Measurements from ENCODE around the gene MESP1.
A peak's percentile ranks its signal among the peaks of the same experiment; 100 is the strongest.

MESP1 gene

DNA sequence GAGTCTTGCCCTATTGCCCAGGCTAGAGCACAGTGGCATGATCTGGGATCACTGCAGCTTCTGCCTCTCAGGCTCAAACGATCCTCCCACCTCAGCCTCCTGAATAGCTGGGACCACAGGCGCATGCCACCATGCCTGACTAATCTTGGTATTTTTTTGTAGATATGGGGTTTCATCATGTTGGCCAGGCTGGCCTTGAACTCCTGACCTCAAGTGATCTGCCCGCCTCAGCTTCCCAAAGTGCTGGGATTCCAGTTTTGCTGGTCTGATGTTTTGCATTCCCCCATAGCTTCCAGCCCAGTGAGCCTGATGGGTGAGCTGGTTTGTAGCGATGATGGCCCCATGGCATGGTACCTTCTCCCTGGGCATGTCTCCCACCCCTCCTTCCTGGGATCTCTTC is 4.7 kb upstream of the MESP1 start:
- no peak for DNase-seq

DNA sequence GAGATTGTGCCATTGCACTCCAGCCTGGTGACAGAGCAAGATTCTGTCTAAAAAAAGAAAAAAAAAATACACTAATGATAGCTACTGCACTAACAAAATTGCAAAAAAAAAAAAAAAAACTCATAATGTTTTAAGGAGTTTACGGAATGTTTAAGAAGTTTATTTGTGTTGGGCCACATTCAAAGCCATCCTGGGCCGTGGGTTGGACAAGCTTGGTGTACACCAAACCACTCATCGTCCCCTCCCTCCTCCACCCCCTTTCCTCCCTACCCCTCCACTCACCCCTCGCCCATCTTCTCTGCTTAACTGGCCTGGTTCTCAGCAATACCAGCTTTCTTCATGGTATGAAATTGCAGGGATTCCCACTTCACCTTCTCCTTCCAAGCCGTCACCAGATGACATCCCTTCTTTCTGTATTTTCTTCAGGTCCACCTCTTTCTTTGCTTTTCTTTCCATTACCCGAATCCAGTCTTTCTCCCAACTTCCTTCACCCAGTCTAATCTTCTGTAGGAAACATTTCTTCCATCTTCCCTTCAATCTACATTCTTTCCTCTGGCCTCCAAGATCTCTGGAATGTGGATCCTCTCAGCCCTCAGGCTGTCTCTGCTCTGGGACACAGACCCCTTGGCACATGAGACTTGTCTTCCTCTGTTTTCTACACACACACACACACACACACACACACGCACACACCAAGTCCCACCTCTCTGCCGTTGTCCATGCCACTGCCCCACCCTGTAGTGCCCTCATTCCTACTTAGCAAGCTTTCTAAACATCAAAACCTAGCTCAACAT is 3.5 kb upstream of the MESP1 start:
- no peak for DNase-seq

DNA sequence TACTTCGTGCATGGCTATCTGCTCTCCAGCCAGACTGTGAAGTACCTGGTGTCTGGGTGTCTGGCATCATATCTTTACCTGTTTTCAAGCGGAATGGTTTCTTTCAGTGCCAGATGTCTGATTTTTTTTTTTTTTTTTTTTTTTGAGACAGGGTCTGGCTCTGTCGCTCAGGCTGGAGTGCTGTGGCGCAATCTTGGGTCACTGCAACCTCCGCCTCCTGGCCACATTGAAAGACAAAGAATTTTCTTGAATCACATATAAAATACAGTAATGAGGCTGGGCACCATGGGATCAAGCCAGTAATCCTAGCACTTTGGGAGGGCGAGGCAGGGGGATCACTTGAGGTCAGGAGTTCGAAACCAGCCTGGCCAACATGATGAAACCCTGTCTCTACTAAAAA is 2.8 kb upstream of the MESP1 start:
- DNase-seq: no peak

DNA sequence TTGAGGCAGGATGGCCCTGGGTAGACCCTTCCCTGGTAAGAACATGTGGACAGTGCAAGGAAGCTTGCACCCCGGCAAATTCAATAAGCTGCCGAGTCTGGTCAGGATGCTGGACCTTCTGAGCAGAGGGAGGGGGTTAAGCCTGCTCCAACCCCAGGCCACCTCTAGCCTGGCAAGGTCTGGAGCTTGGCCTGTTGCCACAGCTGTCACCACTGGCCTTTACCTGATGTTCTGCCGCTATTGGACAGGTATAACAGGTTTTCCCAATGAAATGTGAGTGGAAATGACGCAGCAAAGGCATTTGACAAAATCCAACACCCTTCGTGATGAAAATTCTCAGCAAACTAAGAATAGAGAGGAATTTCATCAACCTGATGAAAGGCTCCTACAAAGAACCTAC is 699 bp upstream of the MESP1 start:
- no peak for DNase-seq

DNA sequence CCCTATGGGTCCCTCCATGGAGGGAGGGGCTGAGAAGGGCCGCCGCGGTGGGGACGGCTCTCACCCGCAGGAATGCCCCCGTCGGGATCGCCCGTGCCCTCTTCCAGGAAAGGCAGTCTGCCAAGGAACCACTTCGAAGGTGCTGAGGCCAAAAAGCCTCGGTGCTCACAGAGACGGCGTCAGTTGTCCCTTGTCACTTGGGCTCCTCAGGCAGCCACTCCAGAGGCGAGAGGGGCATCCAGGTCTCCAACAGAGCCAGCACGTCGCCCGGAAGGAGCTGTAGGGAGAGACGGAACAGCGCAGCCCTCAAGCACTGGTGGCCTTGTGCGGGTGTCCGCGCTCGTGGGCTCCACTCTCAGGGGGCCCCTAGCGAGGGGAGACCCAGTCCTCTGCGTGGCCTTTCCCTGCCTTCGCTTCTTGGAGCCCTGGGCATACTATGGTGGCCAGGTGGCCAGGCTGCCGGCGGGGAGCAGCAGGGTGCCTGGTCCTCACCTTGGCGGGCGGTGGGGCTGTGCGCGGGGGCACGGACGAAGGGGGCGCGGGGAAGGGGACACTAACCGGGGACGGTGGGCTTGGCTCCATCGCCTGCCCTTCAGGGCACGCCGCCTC is 994 bp downstream of the MESP1 start:
- no peak for DNase-seq

DNA sequence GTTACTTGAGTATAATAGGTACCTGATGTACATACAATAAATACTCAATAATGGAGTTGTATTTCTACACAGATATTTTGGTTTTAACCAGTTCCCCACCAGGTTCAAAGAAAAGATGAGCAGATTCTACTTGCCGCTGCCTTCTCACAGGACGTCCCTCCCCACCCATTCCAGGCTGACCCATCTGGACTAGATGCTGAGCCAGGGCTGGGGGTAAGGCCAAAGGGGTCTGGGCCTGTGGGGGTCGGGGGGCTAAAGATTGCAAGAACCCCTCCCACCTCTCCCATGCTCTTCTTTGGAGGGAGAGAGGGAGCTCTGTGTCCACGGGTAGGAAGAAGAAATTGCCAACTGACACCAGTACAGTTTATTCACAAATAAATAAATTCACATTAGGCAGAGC is 1.5 kb downstream of the MESP1 start:
- no peak for DNase-seq

DNA sequence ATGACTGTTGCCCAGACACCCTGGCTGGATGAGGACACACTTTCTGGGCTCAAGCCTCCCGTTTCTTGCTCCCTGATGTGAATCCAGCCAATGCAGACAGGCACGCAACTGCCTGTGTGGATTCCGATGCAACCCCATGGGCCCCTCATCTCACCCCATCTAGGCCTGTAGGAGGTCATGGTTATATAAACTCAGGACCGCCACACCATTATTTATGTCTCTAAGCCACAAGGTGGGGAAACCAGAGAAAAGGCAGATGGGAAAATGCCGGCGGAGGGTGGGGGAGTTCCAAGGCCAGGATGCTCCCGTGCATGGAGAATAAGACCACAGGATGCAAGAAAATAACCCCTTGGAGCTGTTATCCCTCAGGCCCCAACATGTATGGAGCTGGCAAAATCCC is 2.0 kb downstream of the MESP1 start:
- DNase-seq: no peak

DNA sequence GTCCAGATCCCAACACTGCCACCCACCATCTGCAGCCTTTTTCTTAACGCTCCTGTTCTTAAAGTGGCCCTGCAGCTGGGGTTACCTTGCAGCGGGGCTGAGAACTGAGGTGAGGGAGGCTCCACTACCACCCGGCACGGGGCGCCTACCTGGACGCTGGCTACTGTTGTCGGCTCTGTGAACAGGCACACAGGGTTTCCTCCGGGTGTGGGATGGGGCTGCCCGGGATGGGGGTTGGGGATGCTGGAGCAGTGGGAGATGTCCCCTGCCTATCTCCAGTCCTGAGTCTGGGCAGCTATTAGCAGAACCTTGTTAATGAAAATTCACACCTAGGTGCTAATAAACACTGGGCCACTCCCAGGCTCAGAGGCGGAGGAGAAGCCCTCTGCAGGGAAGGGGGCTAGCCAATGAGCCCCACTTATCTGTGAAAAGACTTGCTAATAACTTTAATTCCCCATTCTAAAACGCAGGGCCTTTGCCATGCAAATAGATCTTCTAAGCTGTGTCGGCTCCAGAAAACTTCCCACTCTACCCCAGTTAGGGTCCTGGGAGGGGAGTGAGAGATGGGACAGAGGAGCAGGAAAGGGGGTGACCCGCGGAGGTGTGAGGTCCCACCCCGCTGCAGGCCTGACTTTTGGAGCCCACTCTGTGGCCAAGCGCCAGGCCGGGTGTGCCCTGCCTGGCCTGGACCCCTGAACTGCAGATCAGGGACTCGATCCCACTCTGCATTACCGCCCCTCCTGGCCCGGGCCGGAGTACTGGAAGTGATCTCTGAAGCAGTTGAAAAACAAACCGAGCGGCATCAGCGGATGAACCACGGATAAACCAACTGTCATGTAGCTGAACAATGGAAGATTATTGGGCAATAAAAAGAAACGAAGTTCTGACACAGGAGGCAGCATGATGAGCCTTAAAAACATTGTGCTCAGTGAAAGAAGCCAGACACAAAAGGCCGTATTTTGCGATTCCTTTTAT is 3.1 kb downstream of the MESP1 start:
- no peak for DNase-seq

DNA sequence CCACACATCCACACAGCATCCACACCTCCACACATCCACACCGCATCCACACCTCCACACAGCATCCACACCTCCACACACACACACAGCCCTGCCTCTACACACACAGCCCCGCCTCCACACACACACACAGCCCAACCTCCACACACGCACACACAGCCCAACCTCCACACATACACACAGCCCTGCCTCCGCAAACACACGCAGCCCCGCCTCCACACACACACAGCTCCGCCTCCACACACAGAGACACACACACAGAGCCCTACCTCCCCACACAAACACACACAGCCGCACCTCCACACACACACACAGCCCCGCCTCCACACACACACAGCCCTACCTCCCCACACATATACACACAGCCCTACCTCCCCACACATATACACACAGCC is 4.7 kb downstream of the MESP1 start:
- DNase-seq: no peak

DNA sequence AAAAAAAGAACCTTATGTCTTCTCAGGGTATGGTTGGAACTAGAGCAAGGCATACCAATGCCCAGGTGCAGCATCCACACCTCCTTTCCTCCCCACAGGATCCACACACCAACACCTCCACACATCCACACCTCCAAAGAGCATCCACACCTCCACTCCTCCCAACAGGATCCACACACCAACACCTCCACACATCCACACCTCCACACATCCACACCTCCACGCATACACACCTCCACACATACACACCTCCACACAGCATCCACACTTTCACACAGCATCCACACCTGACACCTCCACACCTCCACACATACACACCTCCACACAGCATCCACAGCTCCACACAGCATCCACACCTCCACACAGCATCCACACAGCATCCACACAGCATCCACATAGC is 5.3 kb downstream of the MESP1 start:
- DNase-seq: no peak

DNA sequence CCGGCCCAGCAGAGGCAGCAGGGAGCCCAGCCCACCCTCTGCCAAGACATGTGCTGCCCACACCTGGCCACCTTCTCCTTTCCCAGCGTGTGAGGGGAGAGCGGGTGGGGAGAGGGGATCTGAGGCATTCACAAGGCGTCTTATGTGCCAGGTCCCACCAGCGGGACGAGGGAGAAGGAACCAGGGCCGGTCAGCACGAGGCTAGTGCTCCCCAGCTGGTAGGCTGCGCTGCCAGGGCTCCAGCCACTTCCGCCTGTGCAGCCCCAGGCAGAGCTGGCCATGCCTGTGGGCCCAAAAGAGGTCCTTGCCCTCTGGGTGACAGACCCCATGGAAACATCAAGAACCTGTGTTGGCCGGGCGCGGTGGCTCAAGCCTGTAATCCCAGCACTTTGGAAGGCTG is 5.9 kb downstream of the MESP1 start:
- no peak for DNase-seq

DNA sequence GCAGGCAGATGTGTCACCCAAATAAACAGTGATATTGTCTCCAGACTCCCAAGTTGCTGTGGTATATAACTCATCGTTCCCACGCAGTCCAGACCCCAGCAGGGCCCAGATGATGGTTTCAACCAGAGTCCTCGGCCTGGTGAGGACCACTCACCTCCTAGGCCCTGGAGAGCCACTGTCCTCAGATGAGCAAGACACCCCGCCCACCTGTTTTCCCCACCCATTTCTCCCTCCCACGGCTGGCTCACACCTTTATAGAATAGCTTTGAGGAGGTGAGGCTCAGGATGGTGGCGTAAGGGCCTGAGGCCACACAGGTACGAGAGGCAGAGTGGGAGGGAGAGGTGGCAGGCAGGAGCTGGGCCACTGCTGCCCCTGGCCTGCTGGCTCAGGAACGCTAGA is 7.5 kb downstream of the MESP1 start:
- DNase-seq: no peak

DNA sequence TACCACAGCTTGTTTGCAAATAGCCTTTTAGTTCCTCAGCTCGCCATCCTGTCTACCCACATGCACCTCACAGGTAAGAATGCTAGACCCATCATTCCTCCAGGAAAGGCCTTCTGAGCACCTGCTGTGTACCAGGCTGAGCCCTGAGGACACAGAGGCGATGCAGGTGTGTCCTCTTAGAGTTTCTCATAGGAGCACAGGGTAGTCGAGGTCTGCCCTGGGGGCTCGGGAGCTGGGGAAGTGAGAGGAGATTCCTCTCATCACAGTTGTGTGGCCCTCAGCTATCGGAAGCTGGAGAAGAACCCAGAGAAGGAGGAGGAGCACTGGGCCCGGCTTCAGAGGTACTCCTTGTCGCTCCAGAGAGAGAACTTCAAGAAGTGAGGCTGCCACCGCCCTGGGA is 8.0 kb downstream of the MESP1 start:
- no peak for DNase-seq

DNA sequence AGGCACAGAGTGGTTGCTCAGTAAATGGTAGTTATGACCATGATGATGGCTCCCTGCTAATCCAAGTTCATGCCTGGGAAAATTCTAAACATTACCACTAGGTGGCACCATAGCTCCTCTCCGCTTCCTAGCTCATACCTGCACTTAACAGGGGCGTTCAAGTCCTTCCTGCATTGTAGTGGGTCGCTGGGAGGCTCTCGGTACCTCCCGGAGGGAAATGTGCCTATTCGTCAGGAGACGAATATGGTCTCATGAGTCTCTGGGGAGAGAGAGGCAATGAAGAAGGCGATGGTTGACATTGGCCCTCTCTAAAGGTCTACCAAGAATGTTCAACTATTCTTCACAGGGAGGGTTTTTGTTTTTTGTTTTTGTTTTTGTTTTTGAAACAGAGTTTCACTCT is 10.9 kb downstream of the MESP1 start:
- peak; percentile 26 for DNase-seq

DNA sequence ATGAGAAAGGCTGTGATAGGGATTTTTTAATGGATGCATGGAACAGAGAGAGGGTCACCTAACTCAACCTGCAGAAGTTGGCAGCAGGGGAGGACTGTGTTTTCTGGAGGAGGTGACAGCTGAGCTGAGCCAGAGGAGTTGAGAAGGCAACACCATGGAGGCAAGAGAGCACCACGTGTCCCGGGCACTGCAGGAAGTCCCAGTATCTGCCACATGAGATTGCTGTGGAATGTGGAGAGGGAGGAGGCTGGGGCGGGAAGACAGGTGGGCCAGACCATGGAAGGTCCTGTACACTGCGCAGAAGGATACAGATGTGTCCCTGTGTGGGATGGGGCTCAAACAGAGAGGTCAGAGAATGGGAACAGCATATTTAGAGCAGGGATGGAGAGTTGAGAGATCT is 15.3 kb downstream of the MESP1 start:
- DNase-seq: no peak

DNA sequence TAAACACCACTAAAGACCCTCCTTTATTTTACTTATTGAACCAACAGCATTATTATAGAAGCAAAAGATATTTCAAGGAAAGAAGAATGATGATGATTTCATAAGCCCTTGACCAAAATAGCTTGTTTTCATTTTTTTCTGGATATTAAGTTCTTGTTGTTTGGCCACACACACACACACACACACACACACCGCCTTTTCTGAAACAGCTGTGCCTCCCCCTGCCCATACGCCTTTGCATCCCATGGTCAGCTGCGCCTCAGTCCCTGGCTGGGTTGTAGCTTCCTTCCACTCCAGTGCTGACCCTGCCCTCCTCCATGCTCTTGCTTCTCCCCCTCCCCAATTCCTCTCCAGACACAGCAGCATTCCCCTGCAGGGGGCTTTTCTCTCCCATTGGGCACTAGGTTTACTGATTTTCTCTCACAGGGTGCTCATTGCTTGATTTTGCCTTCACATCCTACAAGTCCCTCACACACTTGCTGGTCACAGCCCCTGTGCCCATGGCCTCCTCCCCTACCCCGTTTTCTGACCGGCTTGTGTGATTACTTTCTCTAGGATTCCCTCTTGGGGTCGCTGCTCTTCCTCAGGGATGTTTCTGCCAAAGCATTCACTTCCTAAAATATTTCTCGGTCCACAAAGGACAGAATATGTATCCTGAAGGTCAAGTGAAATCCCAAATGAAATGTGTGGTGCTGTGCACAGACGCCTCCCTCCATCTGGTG is 18.4 kb downstream of the MESP1 start:
- DNase-seq: no peak

DNA sequence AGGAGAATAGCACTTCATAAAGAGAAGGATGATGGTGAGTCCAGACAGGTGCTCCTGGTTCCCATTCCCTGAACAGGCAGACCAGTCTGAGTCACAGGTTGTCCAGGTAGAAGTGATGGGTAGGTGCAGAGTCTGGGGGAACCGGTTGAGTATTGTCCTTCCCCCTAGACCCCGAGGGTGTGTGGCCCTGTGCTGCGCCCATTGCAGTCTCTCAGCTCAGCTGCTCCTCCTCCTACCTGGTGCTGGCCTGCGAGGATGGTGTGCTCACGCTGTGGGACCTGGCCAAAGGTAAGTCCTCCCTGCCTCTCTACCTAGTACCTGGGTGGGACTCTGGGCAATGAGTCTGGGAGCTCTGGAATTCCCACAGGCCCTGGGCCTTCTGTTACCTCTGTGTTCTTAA is 19.8 kb downstream of the MESP1 start:
- no peak for DNase-seq

DNA sequence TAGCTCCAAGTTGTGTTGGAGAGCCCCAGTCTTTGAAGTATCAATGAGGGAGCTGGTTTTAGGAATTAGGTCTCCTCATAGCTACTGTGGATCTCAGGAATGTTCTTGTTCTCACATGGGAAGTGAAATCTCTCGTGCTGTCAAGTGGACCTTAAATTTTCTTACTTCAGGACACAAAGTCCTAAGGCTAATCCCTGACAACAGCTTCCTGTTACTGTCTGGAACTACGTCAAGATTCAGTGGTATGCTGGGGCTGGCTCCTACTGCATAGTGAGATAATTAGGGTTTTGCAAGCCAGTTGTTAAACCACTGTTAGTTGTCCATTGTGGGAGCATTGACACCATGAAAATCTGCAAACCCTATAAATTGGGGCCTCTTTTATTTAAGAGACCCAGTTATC is 22.8 kb downstream of the MESP1 start:
- DNase-seq: no peak

DNA sequence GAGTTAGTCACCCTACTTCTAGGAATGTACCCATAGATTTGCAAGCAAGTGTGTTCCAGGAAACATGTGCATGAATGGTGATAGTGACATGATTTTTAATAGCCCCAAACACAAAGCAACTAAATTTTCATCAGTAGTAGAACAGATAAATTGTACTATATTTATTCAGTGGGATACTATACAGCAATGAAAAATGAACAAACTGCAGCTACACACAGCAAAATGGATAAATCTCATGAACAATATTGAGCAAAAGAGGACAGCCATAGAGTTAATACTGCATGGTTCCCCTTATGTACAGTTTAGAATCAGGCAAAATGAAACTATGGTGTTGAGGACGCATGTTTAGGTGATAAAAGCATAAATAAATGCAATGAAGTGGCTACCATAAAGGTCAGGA is 26.0 kb downstream of the MESP1 start:
- no peak for DNase-seq

DNA sequence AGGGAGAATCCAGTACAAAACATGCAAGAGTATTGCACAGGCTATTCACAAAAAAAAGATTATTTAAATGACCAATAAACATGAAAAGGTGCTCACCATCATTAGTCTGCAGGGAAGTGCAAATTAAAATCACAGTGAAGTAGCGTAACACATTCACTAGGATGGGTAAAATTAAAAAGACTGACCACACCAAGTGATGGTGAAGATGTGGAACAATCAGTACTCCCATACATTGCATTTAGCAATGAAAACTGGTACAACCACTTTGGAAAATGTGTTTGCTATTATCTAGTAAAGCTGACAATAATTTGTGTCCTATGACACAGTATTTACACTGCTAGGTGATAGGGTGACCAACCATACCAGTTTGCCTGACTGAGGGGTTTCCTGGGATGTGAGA is 26.4 kb downstream of the MESP1 start:
- DNase-seq: no peak

DNA sequence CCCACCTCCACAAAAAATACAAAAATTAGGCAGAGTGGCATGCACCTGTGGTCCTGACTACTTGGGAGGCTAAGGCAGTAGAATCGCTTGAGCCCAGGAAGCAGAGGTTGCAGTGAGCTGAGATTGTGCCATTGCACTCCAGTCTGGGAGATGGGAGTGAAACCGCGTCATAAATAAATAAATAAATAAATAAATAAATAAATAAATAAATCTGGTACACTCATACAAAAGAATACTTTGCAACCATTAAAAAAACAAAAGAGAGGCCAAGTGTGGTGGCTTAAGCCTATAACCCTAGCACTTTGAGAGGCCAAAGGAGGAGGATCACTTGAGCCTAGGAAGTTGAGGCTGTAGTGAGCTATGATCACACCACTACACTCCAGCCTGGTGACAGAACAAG is 28.0 kb downstream of the MESP1 start:
- DNase-seq: no peak

DNA sequence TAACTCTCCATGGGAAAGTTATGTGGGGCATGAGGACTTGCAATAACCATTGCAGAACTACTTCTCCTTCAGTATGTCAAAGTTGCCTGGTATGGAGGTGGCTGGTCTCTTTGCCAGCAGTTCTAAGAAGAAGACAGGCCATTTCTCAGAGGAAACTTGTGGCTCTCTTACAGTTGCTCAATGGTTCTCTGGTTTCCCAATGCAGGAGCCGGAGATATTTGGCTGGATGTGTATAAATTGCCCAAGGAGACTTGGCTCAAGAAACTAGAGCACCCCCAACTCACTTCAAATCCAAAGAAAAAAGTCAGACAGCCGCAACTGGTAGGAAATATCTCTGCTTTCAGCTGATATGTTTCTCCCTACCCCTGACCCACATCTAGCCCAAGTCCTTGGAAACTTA is 36.3 kb downstream of the MESP1 start:
- DNase-seq: no peak

DNA sequence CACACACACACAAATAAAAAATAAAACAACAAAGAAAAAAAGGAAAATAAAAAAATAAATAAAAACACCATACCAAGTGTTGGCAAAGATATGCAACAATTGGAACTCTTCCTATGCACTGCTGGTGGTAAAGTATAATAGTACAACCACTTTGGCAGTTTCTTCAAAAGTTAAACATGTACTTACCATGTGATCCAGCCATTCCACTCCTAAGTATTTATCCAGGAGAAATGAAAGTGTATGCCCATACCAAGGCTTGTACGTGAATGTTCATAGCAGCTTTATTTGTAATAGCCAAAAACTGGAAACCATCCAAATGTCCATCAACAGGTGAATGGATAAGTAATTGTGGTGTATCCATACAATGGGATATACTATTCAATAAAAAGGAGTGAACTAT is 43.5 kb downstream of the MESP1 start:
- DNase-seq: no peak
